Activated CD8-positive, alpha-beta memory T cell treated with anti-CD3 and anti-CD28 coated beads, Interleukin-2, amount 50 U/mL, for 4 hours (primary cell): Measurements from ENCODE around the gene PAGE2.
"Not testable (repeated sequence)": the region's sequence is repeated elsewhere in the genome, so short reads cannot be mapped to it uniquely, and the experiment has no call there.

Experiments
- DNase-seq: peaks from one replicate; pipeline ENCODE4 v3.0.0-alpha.2; 2020

PAGE2 gene, protein sequence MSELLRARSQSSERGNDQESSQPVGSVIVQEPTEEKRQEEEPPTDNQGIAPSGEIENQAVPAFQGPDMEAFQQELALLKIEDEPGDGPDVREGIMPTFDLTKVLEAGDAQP

DNA sequence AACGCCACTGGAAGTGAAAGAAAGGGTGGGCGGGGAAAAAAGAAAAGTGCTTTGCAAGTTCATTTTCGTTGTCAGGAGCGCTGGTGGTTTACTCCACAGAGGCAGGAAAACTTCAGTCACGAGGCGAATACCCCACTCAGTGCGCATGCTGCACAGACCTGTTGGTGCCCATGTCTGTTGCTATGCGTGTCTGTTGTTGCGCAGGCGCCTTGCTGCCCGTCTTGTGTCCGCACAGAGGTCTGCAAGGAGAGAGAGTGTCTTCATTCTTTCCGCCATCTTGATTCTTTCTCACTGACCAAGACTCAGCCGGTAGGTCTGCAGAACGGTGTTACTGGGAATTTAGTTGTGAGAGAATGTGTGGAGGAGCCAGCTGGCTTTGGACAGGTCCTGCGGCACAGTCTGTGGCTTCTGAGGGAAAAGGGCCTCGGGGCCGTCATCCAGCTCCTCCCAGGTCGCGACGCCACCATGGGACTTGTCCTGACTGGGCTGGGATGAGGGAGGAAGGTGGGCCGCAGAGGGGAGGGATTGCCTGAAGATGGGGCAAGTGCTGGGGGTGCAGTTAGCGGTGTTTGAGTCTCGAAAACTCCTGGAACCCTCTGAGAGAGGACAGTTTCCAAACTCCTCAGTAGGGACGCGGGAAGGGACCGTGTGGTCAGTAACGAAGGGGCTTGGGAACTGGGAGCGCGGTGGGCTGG is at the start of gene PAGE2:
TSS of gene PAGE2 (plus strand) at position 224 of the 695 bp plus-strand sequence. CDS start 1,003 bp downstream, outside the sequence.
- no peak for DNase-seq

GRCh38 chrX:55039471-55039870 is 49.3 kb upstream of the PAGE2 start:
- no peak for DNase-seq

- no peak for DNase-seq
Measured at GRCh38 chrX:55041514-55041913, 47.3 kb upstream of the PAGE2 start.

GRCh38 chrX:55050599-55050998 is 38.2 kb upstream of the PAGE2 start:
- DNase-seq: not testable (repeated sequence)

GRCh38 chrX:55056820-55057674 is 31.8 kb upstream of the PAGE2 start:
- DNase-seq: no peak

DNA sequence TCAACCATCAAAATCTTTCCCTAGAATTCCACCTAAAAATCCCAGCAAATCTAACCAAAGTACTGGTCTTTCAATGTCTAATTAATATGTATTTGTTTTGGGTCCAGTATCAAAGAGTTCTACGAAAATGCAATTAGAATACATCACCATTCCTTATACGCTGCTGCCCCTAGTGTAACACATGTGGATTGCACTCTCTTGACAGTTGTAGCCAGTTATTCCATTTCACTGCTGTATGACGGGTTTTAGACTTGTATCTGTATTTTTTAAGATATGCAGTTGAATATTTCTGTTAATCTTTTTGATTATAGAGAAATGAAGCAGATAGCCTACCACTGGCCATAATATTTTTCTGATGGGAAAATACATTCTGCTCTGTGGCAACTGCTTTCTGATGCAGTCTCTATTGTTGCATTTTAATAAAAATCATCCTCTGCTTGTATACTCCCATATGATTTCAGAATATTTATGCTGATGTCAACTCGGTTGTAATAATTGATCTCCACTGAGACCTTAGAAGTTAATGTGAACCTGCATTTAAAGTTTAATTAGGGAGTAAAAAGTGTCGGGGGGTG is 31.1 kb upstream of the PAGE2 start:
- peak; percentile 36 for DNase-seq

GRCh38 chrX:55067180-55067579 is 21.6 kb upstream of the PAGE2 start:
- DNase-seq: not testable (repeated sequence)

DNA sequence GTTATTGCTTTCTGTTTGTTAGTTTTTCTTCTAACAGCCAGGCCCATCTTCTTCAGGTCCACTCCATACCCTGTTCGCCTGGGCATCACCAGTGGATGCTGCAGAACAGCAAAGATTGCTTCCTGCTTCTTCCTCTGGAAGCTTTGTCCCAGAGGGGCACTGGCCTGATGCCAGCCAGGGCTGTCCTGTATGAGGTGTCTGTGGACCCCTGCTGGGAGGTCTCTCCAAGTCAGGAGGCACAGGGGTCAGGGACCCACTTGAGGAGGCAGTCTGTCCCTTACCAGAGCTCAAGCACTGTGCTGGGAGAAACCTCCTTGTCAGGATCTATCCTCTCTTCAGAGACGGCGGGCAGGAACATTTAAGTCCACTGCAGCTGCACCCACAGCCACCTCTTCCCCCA is 16.5 kb upstream of the PAGE2 start:
- no peak for DNase-seq

- DNase-seq: no peak
Measured at GRCh38 chrX:55074851-55075467, 13.9 kb upstream of the PAGE2 start, which contains the start of gene PAGE2B. PAGE2B (plus strand) TSS chrX:55075030; CDS start chrX:55076042, 1,012 bp downstream.

- no peak for DNase-seq
Measured at GRCh38 chrX:55098691-55099090, 9.9 kb downstream of the PAGE2 start.

DNA sequence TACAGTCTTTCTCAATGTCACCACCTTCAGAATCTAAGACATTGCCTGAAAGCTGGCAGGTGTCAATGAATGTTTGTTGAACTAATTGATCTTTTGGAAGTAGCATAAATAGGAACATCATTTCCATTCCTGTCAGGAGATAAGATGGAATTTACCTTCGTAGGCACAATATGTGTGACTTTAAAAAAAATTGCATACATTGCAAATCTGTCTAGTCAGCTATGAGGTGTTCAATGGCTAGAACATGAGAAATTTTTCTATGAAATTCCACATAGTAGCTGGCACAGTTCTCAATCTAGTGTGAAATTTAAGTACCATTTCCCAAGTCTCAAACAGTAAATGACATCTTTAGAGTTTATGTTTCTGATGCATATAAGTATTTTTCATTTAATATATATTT is 10.3 kb downstream of the PAGE2 start:
- DNase-seq: no peak

- DNase-seq: no peak
Measured at GRCh38 chrX:55102754-55103153, 13.9 kb downstream of the PAGE2 start.

GRCh38 chrX:55107262-55107661 is 18.4 kb downstream of the PAGE2 start:
- DNase-seq: no peak

DNA sequence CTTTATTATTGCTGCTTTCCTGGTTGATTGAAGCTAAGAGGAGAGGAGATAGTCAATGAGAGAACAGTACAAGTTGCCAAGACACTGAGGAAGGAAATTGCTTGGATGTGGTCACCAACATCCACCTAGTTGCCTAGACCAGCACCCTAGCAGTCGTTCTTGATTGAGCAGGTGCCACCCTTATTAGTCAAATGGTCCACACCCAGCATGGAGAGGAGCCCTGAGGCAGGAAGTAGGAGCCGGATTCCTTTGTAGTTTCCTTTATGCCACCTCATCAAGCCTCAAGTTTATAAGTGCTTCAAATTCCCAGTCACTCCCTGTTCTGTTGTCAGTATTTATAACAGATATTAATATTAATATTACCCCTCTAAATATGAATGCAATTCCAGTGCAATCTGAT is 19.1 kb downstream of the PAGE2 start:
- no peak for DNase-seq

GRCh38 chrX:55109306-55109705 is 20.5 kb downstream of the PAGE2 start:
- DNase-seq: no peak

DNA sequence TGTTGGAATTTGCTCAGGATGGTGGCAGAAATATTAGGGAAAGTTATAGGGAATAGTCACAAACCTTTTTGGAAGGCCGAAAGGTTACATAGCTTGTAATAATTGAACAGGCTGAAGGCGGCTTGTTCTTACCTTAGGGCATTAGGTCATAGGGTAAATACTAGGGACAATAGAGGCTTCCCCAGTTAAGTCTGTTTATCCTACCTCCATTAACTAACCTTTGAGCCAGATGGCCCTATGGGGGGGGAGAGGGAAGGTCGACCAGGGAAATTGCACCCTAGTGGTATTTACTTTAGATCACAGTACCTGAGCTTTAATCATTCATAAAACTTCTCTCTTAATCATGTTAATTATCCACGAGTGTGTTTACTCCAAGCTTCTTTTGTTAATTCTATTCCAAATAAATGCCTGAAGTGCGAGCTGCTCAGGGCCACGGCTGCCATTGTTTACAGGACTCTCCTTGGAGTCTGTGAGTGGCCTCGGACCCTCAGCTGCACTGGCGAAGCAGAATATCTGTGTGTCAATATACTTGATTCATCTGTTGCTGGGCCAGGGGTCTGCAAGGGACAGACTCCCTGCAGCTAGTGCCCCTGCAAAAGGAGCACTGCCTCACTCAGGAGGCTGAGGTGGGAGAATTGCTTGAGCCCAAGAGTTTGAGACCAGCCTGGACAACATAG is 22.9 kb downstream of the PAGE2 start:
- no peak for DNase-seq

GRCh38 chrX:55116589-55116988 is 27.8 kb downstream of the PAGE2 start:
- DNase-seq: not testable (repeated sequence)

- DNase-seq: no peak
Measured at GRCh38 chrX:55118574-55118973, 29.8 kb downstream of the PAGE2 start.

DNA sequence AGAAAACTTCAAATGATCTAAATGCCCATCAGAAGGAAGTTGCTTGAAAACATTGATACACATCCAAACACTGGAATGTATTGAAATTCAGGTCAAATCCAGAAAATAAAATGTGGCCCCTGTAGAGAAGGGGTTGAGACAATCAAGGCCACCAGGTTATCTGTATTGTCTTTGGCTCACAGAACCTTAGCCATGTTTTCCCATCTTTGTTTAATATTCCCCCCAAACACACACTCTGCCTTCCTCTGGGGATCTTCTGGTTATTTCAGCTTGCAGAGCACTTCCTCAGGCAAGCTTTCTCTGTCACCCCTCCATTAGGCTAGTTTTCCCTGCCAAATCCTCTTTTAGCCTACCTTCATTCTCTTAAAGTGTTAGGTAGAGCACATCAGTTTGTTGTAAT is 30.5 kb downstream of the PAGE2 start:
- no peak for DNase-seq

- no peak for DNase-seq
Measured at GRCh38 chrX:55119712-55120111, 30.9 kb downstream of the PAGE2 start.

DNA sequence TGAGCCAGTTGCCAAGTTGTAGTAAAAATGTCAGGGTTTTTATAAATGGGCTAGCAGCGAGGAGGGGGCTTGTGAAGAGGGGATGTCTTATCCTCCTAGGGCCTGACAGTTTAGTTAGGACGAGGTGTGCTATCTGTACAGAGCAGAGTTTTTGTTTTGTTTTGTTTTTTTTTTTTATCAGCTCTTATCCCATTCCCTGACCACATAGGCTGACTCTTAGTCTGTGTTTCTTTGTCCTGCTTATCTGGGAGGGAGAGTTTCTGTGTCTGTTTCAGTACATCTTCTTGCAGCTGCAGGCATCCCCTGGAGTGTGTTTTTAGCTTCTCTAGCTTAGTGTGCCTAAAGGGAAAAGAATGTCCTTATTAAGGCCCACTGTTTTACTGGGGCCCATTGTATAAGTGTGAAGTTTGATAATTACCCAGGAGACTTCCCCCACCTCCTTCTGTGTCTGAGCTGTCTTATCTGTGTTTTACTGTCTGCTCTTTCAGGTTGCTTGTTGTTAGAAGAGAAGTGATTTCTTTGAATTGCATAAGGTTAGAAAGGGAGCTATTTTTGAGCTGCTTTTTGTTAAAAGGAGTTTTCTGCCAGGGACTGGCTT is 32.0 kb downstream of the PAGE2 start:
- DNase-seq: no peak

GRCh38 chrX:55123900-55124299 is 35.1 kb downstream of the PAGE2 start:
- DNase-seq: no peak
